ENCODE results near the gene PLIN3.
"Not testable (repeated sequence)": the region's sequence is repeated elsewhere in the genome, so short reads cannot be mapped to it uniquely, and the experiment has no call there.

Gene PLIN3

GRCh38 chr19:4891066-4891465 lies 23.6 kb upstream of the PLIN3 start:
- TF ChIP-seq CTCF (IDR thresholded peaks at IDR 0.05; ENCODE audit: low read depth, low read length) (no peak), EZH2phosphoT487 (IDR thresholded peaks at IDR 0.05; ENCODE audit: low read depth) (no peak)

DNA sequence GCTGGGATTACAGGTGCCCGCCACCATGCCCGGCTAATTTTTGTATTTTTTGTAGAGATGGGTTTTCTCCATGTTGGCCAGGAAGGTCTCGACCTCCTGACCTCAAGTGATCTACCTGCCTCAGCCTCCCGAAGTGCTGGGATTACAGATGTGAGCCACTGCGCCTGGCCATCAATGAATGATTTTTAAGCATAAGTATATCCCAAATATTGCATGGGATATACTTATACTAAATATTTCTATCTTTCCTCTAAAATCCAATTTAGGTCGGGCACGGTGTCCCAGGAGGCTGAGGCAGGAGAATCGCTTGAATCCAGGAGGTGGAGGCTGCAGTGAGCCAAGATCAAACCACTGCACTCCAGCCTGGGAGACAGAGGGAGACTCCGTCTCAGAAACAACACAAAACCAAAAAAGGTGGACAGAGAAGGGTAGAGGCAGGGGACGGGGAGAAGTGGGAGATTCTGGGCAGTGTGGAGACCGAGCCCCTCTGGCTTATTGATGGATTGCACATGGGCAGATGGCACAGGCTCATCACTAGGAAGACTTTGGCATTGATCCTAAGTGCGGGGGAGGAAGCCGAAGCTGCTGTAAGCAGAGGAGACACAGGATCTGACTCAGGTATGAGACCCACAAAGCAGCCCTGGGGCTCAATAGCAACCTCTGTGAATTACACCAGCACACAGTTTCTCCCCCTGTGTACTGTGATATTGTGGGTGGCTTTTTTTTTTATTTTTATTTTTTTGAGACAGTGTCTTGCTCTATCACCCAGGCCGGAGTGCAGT lies 21.8 kb upstream of the PLIN3 start:
- Histone ChIP-seq H3K4me3 (ENCODE audit: low read length) (no peak overlapping the region), H3K79me2 (ENCODE audit: low read length) (no peaks in the 10 kb centered on the region)

More at GRCh38 chr19:4891066-4891465, 23.6 kb upstream of the PLIN3 start:
- Histone ChIP-seq H3K27ac (ENCODE audit: low read length) (no peak overlapping the region), H3K9me3 (ENCODE audit: insufficient read depth, low read length) (no peaks in the 10 kb centered on the region), H3K4me1 (ENCODE audit: low read length) (no peaks in the 10 kb centered on the region), H3K4me3 (ENCODE audit: low read length) (no peak overlapping the region), H4K20me1 (ENCODE audit: insufficient read depth, low read length) (no peaks in the 10 kb centered on the region), H2AFZ (ENCODE audit: low read depth, low read length) (no peak overlapping the region), H3K36me3 (replicated peaks; ENCODE audit: low read depth, low read length) (no peaks in the 10 kb centered on the region), H3K79me2 (ENCODE audit: low read length) (no peaks in the 10 kb centered on the region), H3K4me2 (ENCODE audit: low read length) (no peak overlapping the region), H3K9ac (ENCODE audit: low read length) (no peak overlapping the region), H3K27me3 (ENCODE audit: low read depth, low read length) (0 out of 2 replicates have a peak, but pooled peaks cover 9% of the 10 kb centered on the region)

DNA sequence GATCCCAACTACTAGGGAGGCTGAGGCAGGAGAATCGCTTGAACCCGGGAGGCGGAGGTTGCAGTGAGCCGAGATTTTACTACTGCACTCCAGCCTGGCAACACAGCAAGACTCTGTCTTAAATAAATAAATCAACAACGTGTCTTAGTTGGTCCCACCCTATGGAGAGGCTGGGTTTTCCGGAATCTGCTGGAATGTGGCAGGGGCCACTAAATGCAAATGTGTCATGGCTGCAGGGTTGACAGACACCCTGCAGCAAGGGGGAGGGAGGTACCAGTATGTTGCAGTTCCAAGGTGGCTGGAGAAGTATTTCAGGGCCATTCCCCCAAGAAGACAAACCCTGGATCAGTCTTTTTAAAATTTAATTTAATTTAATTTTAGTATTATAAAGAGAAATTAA lies 20.3 kb upstream of the PLIN3 start:
- H3K4me1 ChIP-seq (ENCODE audit: low read length); H3K4me3 ChIP-seq (ENCODE audit: low read length); H3K9ac ChIP-seq (ENCODE audit: low read length): not testable (repeated sequence)

More for the DNA sequence above, 21.8 kb upstream of the PLIN3 start:
- no peaks in the 10 kb centered on the region for H3K9me3 ChIP-seq (ENCODE audit: insufficient read depth, low read length)
- no peak overlapping the region for H3K4me2 ChIP-seq (ENCODE audit: low read length)
- no peaks in the 10 kb centered on the region for H3K36me3 ChIP-seq (replicated peaks; ENCODE audit: low read depth, low read length)
- H4K20me1 ChIP-seq (ENCODE audit: insufficient read depth, low read length), result no peaks in the 10 kb centered on the region
- H3K4me1 ChIP-seq (ENCODE audit: low read length), result no peaks in the 10 kb centered on the region
- TF ChIP-seq CTCF (IDR thresholded peaks at IDR 0.05; ENCODE audit: low read depth, low read length) (no peak), EZH2phosphoT487 (IDR thresholded peaks at IDR 0.05; ENCODE audit: low read depth) (no peak)
- 0 out of 2 replicates have a peak, but pooled peaks cover 9% of the 10 kb centered on the region for H3K27me3 ChIP-seq (ENCODE audit: low read depth, low read length)
- no peak overlapping the region for H2AFZ ChIP-seq (ENCODE audit: low read depth, low read length)
- H3K27ac ChIP-seq (ENCODE audit: low read length), result no peak overlapping the region
- H3K9ac ChIP-seq (ENCODE audit: low read length), result no peak overlapping the region

GRCh38 chr19:4884993-4885392 lies 17.5 kb upstream of the PLIN3 start:
- not testable (repeated sequence) for H3K27ac ChIP-seq (ENCODE audit: low read length); H4K20me1 ChIP-seq (ENCODE audit: insufficient read depth, low read length); H3K27me3 ChIP-seq (ENCODE audit: low read depth, low read length)

More for the DNA sequence above, 20.3 kb upstream of the PLIN3 start:
- H3K4me2 ChIP-seq (ENCODE audit: low read length); H3K27ac ChIP-seq (ENCODE audit: low read length); H3K36me3 ChIP-seq (replicated peaks; ENCODE audit: low read depth, low read length); H2AFZ ChIP-seq (ENCODE audit: low read depth, low read length); H4K20me1 ChIP-seq (ENCODE audit: insufficient read depth, low read length); H3K79me2 ChIP-seq (ENCODE audit: low read length); H3K27me3 ChIP-seq (ENCODE audit: low read depth, low read length); H3K9me3 ChIP-seq (ENCODE audit: insufficient read depth, low read length): not testable (repeated sequence)

GRCh38 chr19:4882874-4883273 lies 15.4 kb upstream of the PLIN3 start:
- not testable (repeated sequence) for H2AFZ ChIP-seq (ENCODE audit: low read depth, low read length); H3K27me3 ChIP-seq (ENCODE audit: low read depth, low read length); H3K27ac ChIP-seq (ENCODE audit: low read length); H3K4me3 ChIP-seq (ENCODE audit: low read length); H3K36me3 ChIP-seq (replicated peaks; ENCODE audit: low read depth, low read length); H3K9ac ChIP-seq (ENCODE audit: low read length); H4K20me1 ChIP-seq (ENCODE audit: insufficient read depth, low read length); H3K9me3 ChIP-seq (ENCODE audit: insufficient read depth, low read length); H3K4me1 ChIP-seq (ENCODE audit: low read length); H3K79me2 ChIP-seq (ENCODE audit: low read length); H3K4me2 ChIP-seq (ENCODE audit: low read length)

More at GRCh38 chr19:4884993-4885392, 17.5 kb upstream of the PLIN3 start:
- not testable (repeated sequence) for H3K4me1 ChIP-seq (ENCODE audit: low read length); H3K9ac ChIP-seq (ENCODE audit: low read length); H3K79me2 ChIP-seq (ENCODE audit: low read length); H3K36me3 ChIP-seq (replicated peaks; ENCODE audit: low read depth, low read length); H3K9me3 ChIP-seq (ENCODE audit: insufficient read depth, low read length); H3K4me2 ChIP-seq (ENCODE audit: low read length); H2AFZ ChIP-seq (ENCODE audit: low read depth, low read length); H3K4me3 ChIP-seq (ENCODE audit: low read length)

Data from OCI-LY3 (cell line).